Measurements from ENCODE around the gene HAND2.

Gene HAND2

DNA sequence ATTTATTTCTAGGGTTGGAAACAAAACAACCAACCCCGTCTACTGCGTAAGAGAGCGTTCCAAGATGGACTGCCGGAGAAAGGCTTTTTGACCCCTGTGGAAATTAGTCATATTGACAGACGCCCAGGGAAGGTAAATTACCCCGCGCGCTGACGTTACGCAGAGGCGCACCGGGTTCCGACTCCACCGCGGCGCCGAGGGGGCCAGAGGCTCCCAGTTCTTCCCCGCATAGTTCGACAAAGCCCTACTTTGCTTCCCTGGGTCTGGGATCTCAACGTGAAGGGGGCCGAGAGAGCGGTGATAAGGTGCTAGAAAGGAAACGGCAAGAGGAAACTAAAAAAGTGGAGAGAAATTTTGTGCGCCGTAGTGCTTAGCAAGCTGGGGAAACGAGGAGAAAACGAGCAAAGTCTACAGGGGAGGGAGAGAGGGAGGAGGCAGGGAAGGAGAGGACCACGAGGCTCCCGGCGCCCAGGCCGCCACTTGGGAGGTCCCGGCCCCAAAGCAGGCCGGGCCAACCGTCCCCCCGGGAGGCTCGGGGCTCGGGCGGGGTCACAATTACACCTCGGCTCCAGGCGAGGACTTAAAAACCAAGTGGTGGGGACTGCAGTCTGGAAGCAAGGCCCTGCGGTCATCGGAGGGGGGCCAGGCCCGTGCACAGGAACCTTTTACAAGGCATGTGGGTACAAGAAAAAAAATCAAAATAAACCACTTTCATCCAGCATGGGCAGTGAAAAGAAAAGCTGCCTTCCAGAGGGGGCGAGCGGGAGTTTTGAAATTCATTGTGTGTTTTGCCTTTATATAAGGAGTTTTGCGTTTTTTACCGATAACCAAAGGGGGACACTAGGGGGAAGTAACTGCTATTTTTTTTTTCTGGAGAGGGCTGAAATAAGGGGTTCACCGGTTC, 13.2 kb downstream of the HAND2 start:
- H3K27me3 ChIP-seq (ENCODE audit: control insufficient read depth, insufficient read depth, low read length), result peaks cover 100% of the 10 kb centered on the region

GRCh38 chr4:173515458-173515857, 14.6 kb downstream of the HAND2 start:
- Histone ChIP-seq H3K9ac (ENCODE audit: low read length) (no peak overlapping the region), H3K27ac (ENCODE audit: low read length) (no peak overlapping the region), H3K36me3 (ENCODE audit: control insufficient read depth, low read depth, low read length) (no peaks in the 10 kb centered on the region), H3K4me3 (ENCODE audit: low read length) (no peak overlapping the region), H3K9me3 (ENCODE audit: control insufficient read depth, low read depth, low read length) (no peaks in the 10 kb centered on the region), H3K27me3 (ENCODE audit: control insufficient read depth, insufficient read depth, low read length) (peaks cover 100% of the 10 kb centered on the region), H3K4me1 (ENCODE audit: control insufficient read depth, low read depth, low read length) (peaks cover 13% of the 10 kb centered on the region)

More for the DNA sequence above, 13.2 kb downstream of the HAND2 start:
- no peaks in the 10 kb centered on the region for H3K36me3 ChIP-seq (ENCODE audit: control insufficient read depth, low read depth, low read length)
- H3K4me3 ChIP-seq (ENCODE audit: low read length), result peak overlapping the region; percentile 26
- no peak overlapping the region for H3K27ac ChIP-seq (ENCODE audit: low read length)
- peaks cover 13% of the 10 kb centered on the region for H3K4me1 ChIP-seq (ENCODE audit: control insufficient read depth, low read depth, low read length)
- H3K9ac ChIP-seq (ENCODE audit: low read length), result no peak overlapping the region
- H3K9me3 ChIP-seq (ENCODE audit: control insufficient read depth, low read depth, low read length), result no peaks in the 10 kb centered on the region

DNA sequence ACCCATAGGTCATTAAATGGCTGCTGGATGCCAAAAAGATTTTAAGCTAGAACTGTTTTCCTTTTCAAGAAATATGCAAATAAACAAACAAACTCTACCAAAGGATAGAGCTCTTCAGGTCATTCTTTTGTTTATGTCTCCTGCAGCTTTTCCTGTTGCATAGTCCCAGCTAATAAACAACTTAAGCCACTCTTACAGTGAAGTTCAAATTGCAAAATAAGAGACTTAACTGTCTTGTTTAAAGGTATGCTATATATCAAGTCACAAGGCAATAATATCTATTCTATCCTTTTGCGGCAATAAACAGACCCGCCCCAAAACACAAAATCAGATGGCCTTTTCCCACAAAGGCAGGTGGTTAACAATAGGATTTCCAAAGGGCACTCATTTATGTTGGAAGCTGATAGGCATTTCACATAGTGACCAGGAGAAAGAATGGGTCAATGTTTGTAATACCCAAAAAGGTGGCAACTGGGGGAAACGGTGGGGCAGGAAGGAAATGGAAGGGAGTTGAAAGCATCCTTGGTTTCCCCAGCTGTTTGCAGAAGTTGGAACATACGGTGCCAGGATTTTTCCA, 15.3 kb downstream of the HAND2 start:
- Histone ChIP-seq H3K9me3 (ENCODE audit: control insufficient read depth, low read depth, low read length) (no peaks in the 10 kb centered on the region), H3K36me3 (ENCODE audit: control insufficient read depth, low read depth, low read length) (no peaks in the 10 kb centered on the region), H3K9ac (ENCODE audit: low read length) (no peak overlapping the region), H3K27me3 (ENCODE audit: control insufficient read depth, insufficient read depth, low read length) (peaks cover 100% of the 10 kb centered on the region), H3K27ac (ENCODE audit: low read length) (no peak overlapping the region), H3K4me1 (ENCODE audit: control insufficient read depth, low read depth, low read length) (peaks cover 17% of the 10 kb centered on the region), H3K4me3 (ENCODE audit: low read length) (no peak overlapping the region)

- peaks cover 100% of the 10 kb centered on the region for H3K27me3 ChIP-seq (ENCODE audit: control insufficient read depth, insufficient read depth, low read length)
- H3K9me3 ChIP-seq (ENCODE audit: control insufficient read depth, low read depth, low read length), result no peaks in the 10 kb centered on the region
- no peak overlapping the region for H3K9ac ChIP-seq (ENCODE audit: low read length)
- peaks cover 25% of the 10 kb centered on the region for H3K4me1 ChIP-seq (ENCODE audit: control insufficient read depth, low read depth, low read length)
- H3K27ac ChIP-seq (ENCODE audit: low read length), result no peak overlapping the region
- H3K36me3 ChIP-seq (ENCODE audit: control insufficient read depth, low read depth, low read length), result no peaks in the 10 kb centered on the region
- no peak overlapping the region for H3K4me3 ChIP-seq (ENCODE audit: low read length)
These were observed 16.4 kb downstream of the HAND2 start for GRCh38 chr4:173513651-173514050.

DNA sequence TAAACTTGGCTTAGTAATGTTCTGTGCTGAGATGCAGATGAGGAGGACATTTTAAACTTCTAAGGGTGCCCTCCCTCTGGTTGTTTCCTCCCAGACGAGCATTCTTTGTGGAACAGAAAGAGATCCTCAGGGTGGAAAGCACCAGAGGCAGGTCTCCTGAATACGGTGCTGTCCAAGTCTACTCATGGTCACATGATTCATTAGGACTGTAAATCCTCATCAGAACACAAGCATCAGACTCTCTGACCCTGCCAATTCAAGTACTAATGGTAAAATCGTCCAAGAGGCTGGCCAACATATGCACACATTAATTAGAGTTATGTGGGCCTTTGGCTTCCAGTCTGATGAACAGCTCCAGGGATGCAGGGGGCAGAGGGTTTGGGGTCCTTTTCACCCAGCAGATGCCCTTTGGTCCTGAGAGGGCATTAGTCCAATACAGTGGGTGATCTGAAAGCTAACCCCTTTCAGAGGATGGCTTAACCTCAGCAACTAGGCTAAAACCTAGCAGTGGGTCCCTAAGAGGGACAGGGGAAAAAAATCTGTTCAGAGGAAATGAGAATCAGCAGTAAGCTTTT, 18.2 kb downstream of the HAND2 start:
- Histone ChIP-seq H3K9me3 (ENCODE audit: control insufficient read depth, low read depth, low read length) (no peaks in the 10 kb centered on the region), H3K4me1 (ENCODE audit: control insufficient read depth, low read depth, low read length) (peaks cover 16% of the 10 kb centered on the region), H3K9ac (ENCODE audit: low read length) (no peak overlapping the region), H3K36me3 (ENCODE audit: control insufficient read depth, low read depth, low read length) (no peaks in the 10 kb centered on the region), H3K4me3 (ENCODE audit: low read length) (no peak overlapping the region), H3K27me3 (ENCODE audit: control insufficient read depth, insufficient read depth, low read length) (peaks cover 100% of the 10 kb centered on the region), H3K27ac (ENCODE audit: low read length) (no peak overlapping the region)

GRCh38 chr4:173509036-173510001, 20.7 kb downstream of the HAND2 start:
- Histone ChIP-seq H3K9ac (ENCODE audit: low read length) (no peak overlapping the region), H3K36me3 (ENCODE audit: control insufficient read depth, low read depth, low read length) (no peaks in the 10 kb centered on the region), H3K4me1 (ENCODE audit: control insufficient read depth, low read depth, low read length) (peaks cover 16% of the 10 kb centered on the region), H3K27me3 (ENCODE audit: control insufficient read depth, insufficient read depth, low read length) (peaks cover 100% of the 10 kb centered on the region), H3K4me3 (ENCODE audit: low read length) (peak overlapping the region; percentile 51), H3K9me3 (ENCODE audit: control insufficient read depth, low read depth, low read length) (no peaks in the 10 kb centered on the region), H3K27ac (ENCODE audit: low read length) (no peak overlapping the region)

DNA sequence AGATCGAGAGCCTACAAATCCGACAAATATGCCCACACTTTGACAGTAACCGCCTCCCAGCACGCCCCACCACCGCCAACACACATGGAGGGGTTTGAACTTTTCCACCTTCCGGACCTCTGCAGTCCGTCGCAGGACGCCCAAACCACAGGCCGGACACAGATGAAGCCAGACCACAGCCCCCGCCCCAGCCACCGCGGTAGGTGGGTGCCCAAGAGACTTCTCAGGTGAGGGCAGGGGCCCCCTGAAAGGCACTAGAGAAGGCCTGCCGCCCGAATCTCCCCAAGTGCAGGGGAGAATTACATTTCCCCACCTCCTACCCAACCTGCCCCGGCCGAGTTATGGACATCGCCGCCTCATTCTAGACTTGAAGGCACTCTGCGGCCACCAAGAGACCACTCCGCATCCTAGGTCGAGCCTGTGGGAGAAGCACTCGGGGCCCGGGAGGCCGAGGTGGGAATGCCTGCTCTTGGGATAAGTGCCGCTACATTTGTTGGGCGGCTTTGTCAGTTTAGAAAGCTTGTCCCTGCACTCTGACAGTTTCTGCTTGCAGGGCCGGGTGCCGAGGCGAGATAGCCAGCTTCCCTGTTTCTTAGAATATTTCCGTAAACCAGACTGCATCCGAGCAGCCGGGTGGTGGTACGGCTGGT, 21.5 kb downstream of the HAND2 start:
- no peaks in the 10 kb centered on the region for H3K9me3 ChIP-seq (ENCODE audit: control insufficient read depth, low read depth, low read length)
- peak overlapping the region; percentile 25 for H3K4me3 ChIP-seq (ENCODE audit: low read length)
- no peaks in the 10 kb centered on the region for H3K36me3 ChIP-seq (ENCODE audit: control insufficient read depth, low read depth, low read length)
- peaks cover 100% of the 10 kb centered on the region for H3K27me3 ChIP-seq (ENCODE audit: control insufficient read depth, insufficient read depth, low read length)
- peaks cover 16% of the 10 kb centered on the region for H3K4me1 ChIP-seq (ENCODE audit: control insufficient read depth, low read depth, low read length)
- H3K27ac ChIP-seq (ENCODE audit: low read length), result no peak overlapping the region
- H3K9ac ChIP-seq (ENCODE audit: low read length), result no peak overlapping the region

GRCh38 chr4:173507471-173508385, 22.3 kb downstream of the HAND2 start:
- H3K27ac ChIP-seq (ENCODE audit: low read length), result no peak overlapping the region
- H3K4me1 ChIP-seq (ENCODE audit: control insufficient read depth, low read depth, low read length), result peaks cover 16% of the 10 kb centered on the region
- H3K9ac ChIP-seq (ENCODE audit: low read length), result no peak overlapping the region
- H3K9me3 ChIP-seq (ENCODE audit: control insufficient read depth, low read depth, low read length), result no peaks in the 10 kb centered on the region
- peak overlapping the region; percentile 25 for H3K4me3 ChIP-seq (ENCODE audit: low read length)
- H3K27me3 ChIP-seq (ENCODE audit: control insufficient read depth, insufficient read depth, low read length), result peaks cover 100% of the 10 kb centered on the region
- H3K36me3 ChIP-seq (ENCODE audit: control insufficient read depth, low read depth, low read length), result no peaks in the 10 kb centered on the region

- Histone ChIP-seq H3K27me3 (ENCODE audit: control insufficient read depth, insufficient read depth, low read length) (peaks cover 100% of the 10 kb centered on the region), H3K9ac (ENCODE audit: low read length) (no peak overlapping the region), H3K4me3 (ENCODE audit: low read length) (peak overlapping the region; percentile 32)
These were observed 23.3 kb downstream of the HAND2 start for GRCh38 chr4:173506597-173507211.

More at GRCh38 chr4:173506597-173507211, 23.3 kb downstream of the HAND2 start:
- Histone ChIP-seq H3K9me3 (ENCODE audit: control insufficient read depth, low read depth, low read length) (no peaks in the 10 kb centered on the region), H3K27ac (ENCODE audit: low read length) (no peak overlapping the region), H3K4me1 (ENCODE audit: control insufficient read depth, low read depth, low read length) (peaks cover 16% of the 10 kb centered on the region), H3K36me3 (ENCODE audit: control insufficient read depth, low read depth, low read length) (no peaks in the 10 kb centered on the region)

Measured in iPS-18a (cell line).